D721Med (cell line): ENCODE data around the gene TBATA.

Experiments
- DNase-seq: peaks from one replicate; pipeline ENCODE4 v3.0.0; 2011; ENCODE audit warnings: low spot score; ENCODE audit not compliant: insufficient read length
- FAIRE-seq: peaks from 2 replicates; lab custom pipeline; 2011; peaks lifted over from hg19 to GRCh38; lab: Jason Lieb, UNC
- TF ChIP-seq, protein P1 (sequence below): IDR thresholded peaks from 2 replicates; pipeline ENCODE4 v1.5.1; 2012; ENCODE audit warnings: mild to moderate bottlenecking, control low read depth; ENCODE audit not compliant: insufficient read depth; ENCODE audit errors: missing control alignments

TBATA gene

DNA sequence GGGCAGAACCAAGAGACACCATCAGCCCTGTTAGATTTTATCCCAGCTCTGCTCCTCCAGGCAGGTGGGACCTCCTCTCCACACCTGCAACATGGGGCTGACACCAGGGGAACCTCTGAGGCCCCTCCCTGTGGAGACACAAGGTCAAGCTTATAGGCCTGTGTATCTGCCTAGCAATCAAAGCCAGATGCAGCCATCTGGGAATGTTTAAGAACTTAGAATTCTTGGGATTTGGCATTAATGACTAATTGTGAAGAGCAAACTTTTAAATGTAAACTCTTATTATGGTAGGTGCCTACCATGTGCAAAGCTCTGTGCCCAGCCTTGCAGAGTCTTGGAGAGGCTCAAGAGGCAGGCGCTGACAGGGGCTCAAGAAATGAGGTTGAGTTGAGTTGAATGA, 52.1 kb downstream of the TBATA start:
- TF ChIP-seq, protein P1, sequence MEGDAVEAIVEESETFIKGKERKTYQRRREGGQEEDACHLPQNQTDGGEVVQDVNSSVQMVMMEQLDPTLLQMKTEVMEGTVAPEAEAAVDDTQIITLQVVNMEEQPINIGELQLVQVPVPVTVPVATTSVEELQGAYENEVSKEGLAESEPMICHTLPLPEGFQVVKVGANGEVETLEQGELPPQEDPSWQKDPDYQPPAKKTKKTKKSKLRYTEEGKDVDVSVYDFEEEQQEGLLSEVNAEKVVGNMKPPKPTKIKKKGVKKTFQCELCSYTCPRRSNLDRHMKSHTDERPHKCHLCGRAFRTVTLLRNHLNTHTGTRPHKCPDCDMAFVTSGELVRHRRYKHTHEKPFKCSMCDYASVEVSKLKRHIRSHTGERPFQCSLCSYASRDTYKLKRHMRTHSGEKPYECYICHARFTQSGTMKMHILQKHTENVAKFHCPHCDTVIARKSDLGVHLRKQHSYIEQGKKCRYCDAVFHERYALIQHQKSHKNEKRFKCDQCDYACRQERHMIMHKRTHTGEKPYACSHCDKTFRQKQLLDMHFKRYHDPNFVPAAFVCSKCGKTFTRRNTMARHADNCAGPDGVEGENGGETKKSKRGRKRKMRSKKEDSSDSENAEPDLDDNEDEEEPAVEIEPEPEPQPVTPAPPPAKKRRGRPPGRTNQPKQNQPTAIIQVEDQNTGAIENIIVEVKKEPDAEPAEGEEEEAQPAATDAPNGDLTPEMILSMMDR: no peak
- FAIRE-seq (no peak), DNase-seq (no peak)

DNA sequence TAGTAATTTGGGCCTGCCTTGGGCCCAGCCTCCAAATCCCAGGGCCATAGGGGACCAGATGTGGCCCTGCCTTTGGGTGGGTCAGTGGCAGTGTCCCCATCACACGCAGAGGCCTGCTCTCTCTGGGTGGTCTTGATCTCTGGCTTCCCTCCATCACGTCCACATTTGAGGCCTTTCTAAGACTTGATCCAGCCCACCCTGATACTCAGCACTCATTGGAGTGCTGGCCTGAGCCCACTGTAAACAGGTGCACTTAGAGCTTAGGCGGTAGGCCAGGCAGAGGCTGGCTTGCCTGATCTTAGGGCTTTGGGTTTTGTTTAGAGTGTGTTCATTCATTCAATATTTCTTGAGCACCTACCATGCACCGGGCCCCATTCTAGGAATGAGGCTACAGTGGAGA, 52.6 kb downstream of the TBATA start:
- FAIRE-seq (no peak), DNase-seq (no peak)
- TF ChIP-seq, protein P1: no peak

DNA sequence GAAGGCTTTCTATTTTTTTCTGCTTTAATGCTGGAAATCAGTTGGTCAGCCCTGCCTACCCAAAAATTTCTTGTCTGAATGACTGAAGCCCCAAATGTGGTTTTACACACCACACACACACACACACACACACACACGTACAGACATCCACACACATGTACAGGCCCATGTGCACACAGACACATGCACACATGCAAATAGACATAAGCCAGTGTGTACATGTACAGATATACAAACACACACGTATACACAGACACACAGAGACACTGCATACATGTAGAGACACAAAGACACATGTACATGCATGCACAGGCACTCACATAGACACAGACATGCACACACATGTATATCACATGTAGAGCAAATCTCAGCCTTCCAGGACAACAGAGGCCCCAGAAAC, 54.2 kb downstream of the TBATA start:
- FAIRE-seq: no peak
- DNase-seq: no peak
- TF ChIP-seq, protein P1: no peak

DNA sequence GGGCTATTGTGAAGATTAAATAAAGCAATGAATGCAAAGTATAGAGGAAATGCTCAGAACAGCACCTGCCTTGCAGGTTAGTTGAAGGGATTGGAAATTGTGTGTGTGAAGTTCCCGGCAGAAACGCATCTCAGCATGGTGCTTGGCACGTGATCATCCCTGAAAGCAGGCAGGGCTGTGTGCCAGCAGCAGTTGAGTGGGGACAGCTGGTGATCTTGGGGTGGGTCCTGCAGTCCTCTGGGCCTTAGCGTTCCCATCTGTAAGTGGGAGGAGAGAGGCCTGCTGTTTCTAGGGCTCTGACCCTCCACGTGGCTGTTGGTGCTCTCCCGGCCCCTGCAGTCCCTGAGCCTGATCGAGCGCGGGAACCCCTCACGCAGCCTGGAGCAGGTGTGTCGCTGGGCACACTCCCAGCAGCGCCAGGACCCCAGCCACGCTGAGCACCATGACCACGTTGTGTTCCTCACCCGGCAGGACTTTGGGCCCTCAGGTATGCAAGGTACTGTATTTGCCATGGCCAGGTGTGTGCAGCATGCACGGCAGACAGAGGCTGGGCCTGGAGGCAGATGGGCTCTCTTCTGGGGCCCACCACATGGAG, 55.3 kb downstream of the TBATA start:
- no peak for FAIRE-seq
- TF ChIP-seq, protein P1: no peak
- no peak for DNase-seq

DNA sequence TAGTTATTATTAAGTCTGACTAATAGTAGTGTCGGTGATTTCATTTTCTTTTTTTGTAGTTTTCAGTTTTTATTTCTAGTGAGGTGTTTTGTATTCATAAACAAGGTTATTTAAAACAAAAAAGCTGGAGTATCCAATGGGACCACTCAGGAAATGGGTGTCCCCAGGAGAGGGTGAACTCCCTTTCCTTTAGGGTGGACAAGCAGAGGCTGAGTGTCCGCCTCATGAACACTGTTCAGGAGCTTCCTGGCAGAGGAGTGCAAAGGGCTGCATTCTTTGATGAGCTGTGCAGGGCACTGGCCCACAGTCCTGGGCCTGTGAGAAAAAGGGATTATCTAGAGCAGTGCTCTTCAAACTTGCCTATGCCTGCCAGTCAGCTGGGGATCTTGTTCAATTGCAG, 56.8 kb downstream of the TBATA start:
- TF ChIP-seq, protein P1: no peak
- DNase-seq (no peak), FAIRE-seq (no peak)

DNA sequence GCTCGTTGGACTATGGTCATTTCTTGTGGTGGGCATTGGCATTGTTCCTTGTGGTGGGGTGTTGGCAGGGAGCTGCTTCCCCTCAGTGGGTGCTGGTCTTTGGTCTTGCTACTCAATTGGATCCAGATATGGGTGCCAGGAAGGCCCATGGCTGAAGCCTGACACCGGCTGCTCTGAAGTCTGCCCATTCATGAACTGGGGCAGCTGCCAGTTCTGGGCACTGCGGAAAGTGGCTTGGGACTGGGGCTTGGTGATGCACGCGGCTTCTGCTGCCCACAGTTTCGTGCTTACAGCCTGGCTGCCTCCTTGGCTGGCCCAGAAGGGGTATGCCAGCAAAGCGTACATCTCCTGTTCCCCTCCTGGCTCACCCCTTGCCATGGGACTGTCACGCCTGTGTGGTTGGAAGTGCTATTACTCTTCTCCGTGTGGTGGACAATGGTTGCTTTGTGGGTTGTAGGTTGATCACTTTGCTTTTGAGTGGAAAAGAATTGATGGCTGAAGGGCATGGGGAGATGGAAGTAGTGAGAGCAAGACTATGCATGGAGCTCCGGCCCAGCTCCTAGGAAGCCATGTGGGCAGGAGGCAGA, 58.2 kb downstream of the TBATA start:
- no peak for FAIRE-seq
- TF ChIP-seq, protein P1: no peak
- no peak for DNase-seq

DNA sequence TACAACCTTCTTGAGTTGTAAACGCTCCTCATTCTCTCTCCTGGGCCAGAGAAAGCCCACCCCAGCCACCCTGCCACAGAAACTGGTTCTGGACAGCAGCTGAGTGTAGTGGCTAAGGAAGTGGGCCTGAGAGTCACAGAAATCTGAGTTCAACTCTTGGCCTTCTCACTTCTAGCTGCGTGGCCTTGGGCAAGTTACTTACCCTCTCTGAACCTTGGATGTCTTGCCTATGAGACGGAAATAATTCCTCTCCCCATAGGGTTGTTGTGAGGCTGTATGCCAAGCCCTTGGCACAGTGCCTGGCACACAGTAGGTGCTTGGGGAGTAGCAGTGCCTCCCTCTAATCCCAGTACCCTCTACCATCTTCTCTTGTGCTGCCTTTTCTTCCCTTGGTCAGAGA, 61.4 kb downstream of the TBATA start:
- TF ChIP-seq, protein P1: no peak
- FAIRE-seq (no peak), DNase-seq (no peak)
